Caki2 (cell line): ENCODE data around the gene STAT4. TPM values are rescaled to one million over a fixed set of nuclear protein-coding genes. Genes with fewer than 3 reads are reported as not detected.
A peak's percentile ranks its signal among the peaks of the same experiment; 100 is the strongest.

Experiments used
- DNase-seq: peaks from one replicate; pipeline ENCODE4 v3.0.0-alpha.2; 2015; ENCODE audit warnings: low read depth
- in situ Hi-C: cut with HindIII; loops from 2 replicates; pipeline ENCODE4 v1.10.0; 2016; ENCODE audit warnings: low sequenced_read_pairs, low pct_unique_long_range_greater_than_20kb, mixed read lengths
- total RNA-seq: library from RNA; depleted of rRNA; stranded (reverse); fragments of >200 nt; shearing (Covaris generic); gene quantifications from 2 replicates; pipeline ENCODE4 v1.2.3, GENCODE V29; 2014; ENCODE audit warnings: low replicate concordance

Gene STAT4
- total RNA-seq, 1 experiment from 2014 or later: 15.2 TPM

DNA sequence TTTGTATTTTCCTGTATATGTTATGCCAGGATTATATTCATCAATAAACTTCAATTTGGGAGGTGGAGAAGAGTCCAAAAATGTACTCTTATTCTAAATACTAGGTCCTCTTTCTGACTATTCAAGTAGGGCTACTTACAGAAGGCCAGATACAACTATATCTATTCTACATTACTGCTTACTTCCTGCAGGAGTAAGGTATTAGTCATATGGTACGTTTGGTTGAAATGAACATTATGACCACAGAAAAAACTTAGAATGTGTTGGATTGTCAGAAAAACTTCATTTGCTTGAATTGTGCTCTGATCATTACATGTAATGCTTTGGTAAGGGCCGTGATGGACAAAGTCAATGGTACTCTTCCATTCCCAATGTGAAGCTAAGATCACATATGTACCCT lies 35.0 kb downstream of the STAT4 start:
- DNase-seq: no peak
- in situ Hi-C loops: no loop called here

- peak; percentile 52 for DNase-seq
- in situ Hi-C loops: no loop called here
These were observed 35.4 kb downstream of the STAT4 start for GRCh38 chr2:191115391-191115790.

- no peak for DNase-seq
These were observed 36.3 kb downstream of the STAT4 start for GRCh38 chr2:191114403-191114886.

GRCh38 chr2:191113761-191114160 lies 37.0 kb downstream of the STAT4 start:
- no peak for DNase-seq
- in situ Hi-C loops: no loop called here

More at GRCh38 chr2:191114403-191114886, 36.3 kb downstream of the STAT4 start:
- in situ Hi-C loops: no loop called here

- DNase-seq: no peak
- in situ Hi-C loops: no loop called here
These were observed 38.3 kb downstream of the STAT4 start for GRCh38 chr2:191112448-191112901.

DNA sequence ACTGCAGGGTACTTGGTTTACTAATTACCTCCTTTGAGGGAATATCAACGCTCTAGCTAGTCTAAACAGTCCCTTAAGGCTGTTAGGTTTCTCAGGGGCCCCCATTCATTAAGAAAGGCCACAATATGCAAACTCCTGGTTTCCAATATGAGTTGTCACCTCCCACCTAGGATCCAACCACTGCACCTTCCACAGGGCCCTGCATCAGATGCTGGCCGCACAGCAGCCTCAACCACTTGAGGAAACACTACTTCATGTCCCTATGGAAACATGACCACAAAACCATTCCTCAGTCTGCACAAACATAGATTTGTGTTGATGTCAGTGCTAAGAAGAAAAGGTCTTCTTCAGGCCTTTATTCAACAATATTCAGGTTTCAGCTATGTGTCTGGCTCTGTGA lies 40.9 kb downstream of the STAT4 start:
- DNase-seq: no peak
- in situ Hi-C loops: no loop called here

DNA sequence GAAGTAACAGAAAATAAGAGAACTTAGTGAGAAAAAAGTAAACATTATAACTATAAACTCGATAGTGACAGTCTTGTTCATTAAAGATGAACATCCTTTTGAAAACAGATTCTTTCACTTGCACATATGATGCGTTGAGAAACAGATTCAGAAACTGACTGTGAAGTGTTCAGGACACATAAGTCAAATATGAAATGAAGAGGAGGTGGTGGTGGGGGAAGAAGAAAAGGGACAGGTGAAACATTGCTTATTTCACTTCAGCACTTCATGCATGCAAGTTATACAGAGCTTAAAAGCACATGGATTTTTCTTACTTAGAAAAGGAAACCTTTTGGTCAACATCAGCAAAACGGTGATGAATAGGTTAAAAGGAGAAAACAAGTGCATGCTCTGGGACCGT lies 42.5 kb downstream of the STAT4 start:
- no peak for DNase-seq
- in situ Hi-C loops: no loop called here

DNA sequence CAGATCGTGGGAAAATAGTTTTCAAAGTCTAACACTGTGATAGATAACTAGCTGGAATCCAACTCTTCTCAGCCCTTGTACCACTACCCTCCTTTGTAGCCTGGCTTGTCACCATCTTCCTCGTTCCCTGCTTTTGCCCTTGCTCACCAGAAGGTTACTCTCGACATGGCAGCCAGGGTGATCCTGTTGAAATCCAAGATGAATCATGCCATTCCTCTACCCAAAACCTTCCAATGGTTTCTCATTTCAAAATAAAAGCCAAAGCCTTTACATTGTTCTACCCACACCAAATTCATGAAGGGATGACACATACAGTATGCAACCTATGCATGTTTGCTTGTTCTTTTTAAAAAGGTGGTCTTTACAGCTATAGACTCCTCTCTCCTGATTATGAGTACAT lies 45.7 kb downstream of the STAT4 start:
- in situ Hi-C loops: no loop called here
- DNase-seq: no peak

GRCh38 chr2:191103774-191104173 lies 47.0 kb downstream of the STAT4 start:
- in situ Hi-C loops: no loop called here
- DNase-seq: no peak

DNA sequence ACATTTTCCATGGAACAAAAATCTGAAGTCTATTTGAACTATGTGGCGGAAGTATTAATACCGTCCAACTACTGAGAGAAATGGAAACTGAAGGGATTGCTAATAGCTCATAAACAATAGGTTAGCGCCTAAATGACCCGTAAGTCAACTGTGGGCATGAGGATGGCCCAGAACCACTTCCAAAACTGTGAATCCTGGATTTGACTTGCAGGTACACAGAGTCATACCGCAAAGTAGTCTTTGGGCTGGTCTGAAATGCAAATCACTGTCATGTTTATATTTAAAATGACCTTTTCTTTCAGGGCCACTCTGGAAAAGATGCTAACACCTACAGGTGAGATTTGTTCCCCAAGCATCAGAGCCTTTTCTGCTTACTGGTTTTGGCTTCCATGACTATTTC lies 50.6 kb downstream of the STAT4 start:
- in situ Hi-C loops: no loop called here
- no peak for DNase-seq

DNA sequence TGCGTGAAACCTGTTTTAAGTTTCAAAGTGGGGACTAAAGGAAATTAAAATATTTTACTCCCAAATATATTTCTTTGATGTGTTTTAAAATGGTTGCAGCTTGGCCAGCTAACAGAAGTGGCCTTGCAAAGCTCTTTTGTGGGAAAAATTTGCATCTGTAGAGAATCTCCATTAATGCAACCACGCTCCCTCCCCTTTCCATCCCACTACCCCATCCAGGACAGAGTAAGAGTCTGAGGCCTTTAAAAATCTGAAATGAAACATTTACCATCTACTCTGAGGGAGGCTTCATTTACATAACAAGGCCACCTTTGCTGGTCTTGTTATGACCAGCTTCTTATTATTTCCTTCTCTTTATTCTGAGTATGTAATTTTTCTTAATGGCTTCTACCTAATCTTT lies 63.5 kb downstream of the STAT4 start:
- in situ Hi-C loops: no loop called here
- no peak for DNase-seq

DNA sequence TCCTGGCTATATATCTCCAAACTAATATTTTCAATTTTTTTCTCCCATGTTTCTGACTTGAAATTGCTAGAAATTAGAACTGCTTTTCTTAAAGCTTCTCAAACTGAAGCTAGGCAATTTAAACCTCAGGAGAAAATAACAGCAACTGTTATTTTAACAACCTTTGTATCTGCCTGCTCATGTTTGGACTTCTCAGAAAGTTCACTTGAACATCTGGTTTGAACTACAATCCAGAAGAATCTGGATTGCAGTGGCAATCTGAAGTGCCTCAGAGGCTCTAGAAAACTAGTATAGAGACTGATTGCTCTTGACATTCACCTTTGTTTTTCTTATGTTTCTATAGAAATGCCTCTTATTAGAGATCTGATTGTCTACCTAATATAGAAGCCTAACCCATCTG lies 64.1 kb downstream of the STAT4 start:
- in situ Hi-C loops: no loop called here
- no peak for DNase-seq

DNA sequence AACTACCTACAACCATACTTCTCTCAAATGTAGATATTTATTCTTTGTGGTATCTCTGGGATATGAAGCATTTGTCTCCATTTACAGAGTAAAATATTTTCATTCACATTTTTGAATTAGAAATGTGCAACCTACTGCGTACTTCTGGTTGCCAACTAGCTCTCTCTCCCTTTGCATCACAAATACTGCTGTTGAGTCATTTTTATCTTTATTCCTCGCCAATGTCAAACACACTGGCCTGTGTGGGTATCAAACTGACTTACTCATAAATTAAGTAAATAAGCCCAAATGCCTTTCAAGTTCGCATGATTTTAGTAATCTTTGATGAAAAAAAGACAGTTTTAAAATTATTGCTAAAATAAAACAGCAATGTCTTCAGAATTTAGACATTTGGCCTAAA lies 67.3 kb downstream of the STAT4 start:
- in situ Hi-C loops: no loop called here
- no peak for DNase-seq

GRCh38 chr2:191082321-191082720 lies 68.5 kb downstream of the STAT4 start:
- DNase-seq: no peak
- in situ Hi-C loops: no loop called here

GRCh38 chr2:191081411-191082155 lies 69.2 kb downstream of the STAT4 start:
- no peak for DNase-seq
- in situ Hi-C loops: no loop called here

DNA sequence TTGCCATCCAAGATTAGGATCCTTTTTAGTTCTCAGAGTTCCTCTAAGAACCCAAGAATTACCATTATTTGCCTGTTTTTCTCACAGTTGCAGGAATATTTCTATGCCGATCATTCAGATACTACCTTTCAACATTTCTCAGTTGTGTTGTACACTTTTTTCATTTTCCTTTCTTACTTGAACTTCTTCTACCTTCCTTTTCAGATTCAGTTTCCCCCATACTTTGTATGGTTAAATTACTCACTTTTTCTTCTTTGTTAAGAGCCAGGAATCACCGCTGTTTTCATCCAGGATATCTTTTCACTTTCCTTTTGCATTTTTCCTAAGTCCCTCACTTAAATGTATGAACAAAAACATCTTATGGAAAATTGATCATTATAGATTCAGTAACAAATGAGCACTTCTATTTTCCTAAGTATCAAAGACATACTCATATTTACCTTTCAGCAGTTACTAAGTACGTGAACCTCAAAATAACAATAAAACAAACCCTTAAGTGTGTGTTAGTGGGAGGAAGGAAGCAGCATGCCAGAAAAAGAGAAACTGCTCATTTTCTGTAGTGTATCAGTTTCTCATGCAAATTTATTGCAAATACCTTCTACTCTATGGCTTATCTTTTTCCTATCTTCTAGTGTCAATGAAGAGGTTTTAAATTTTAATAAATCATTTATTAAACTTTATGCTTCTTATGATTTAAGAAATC lies 72.5 kb downstream of the STAT4 start:
- no peak for DNase-seq
- in situ Hi-C loops: no loop called here

DNA sequence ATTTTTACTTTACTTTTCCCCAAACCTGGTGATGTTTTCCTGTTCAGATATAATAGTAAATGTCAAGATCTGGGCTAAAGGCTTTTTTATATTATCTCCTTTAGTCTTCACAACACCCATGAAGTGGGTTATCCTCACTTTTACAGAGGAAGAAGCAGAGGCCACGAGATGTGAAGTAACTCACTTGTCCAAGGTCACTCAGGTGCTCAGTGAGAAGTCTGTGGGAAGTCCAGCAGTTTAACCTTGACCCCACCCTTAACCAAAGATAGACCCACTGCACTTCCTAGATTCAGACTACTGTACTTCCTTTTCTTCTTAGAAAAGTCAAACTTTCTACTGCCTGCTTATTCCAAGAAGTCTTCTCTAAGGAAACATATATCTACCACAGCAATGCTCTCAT lies 80.5 kb downstream of the STAT4 start:
- DNase-seq: no peak
- in situ Hi-C loops: no loop called here

- in situ Hi-C loops: no loop called here
- DNase-seq: no peak
These were observed 81.2 kb downstream of the STAT4 start for GRCh38 chr2:191069606-191070005.

DNA sequence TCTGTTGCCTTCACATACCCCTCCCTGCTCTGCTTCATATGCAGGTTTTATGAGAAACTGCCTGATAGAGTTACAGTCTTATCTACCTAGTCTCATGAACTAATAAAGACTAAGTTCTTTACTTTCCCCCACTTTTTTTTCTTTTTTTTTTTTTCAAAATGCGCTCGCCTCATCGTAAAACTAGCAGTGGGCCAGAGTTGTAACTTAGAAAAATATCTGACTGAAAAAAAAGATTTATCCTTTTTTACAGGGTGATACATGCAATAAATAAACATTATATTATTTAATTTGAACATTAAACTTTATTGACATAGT lies 83.9 kb downstream of the STAT4 start:
- DNase-seq: no peak
- in situ Hi-C loops: no loop called here
